ENCODE data around the gene IRGQ. TPM values are rescaled to one million over a fixed set of nuclear protein-coding genes. Genes with fewer than 3 reads are reported as not detected.
A peak's percentile ranks its signal among the peaks of the same experiment; 100 is the strongest.

The IRGQ gene
- 10 to 100 TPM; 25.2 to 60.9 TPM for total RNA-seq
- 10 to 100 TPM; 40.9 to 50.9 TPM for polyA plus RNA-seq (ENCODE audit: insufficient read length in 2 of 2)
- long read RNA-seq, donor 1, full-length matches to known transcripts = 51 of 51 reads
- long read RNA-seq, donor 1, partial matches to known transcripts = 0 of 51 reads
- long read RNA-seq, donor 1, other reads (novel, unspliced or antisense) = 0 of 51 reads
- long read RNA-seq, donor 2, transcript IRGQ-202 (1 exons, 3,752 nt) = major isoform, 20 of 20 reads
- long read RNA-seq, donor 2, partial matches to known transcripts = 0 of 20 reads
- long read RNA-seq, donor 2, other reads (novel, unspliced or antisense) = 0 of 20 reads
- long read RNA-seq, donor 3, full-length matches to known transcripts = 33 of 33 reads
- long read RNA-seq, donor 3, partial matches to known transcripts = 0 of 33 reads
- long read RNA-seq, donor 3, other reads (novel, unspliced or antisense) = 0 of 33 reads
- long read RNA-seq, donor 4, transcript IRGQ-202 (1 exons, 3,752 nt) = major isoform, 23 of 23 reads
- long read RNA-seq, donor 4, partial matches to known transcripts = 0 of 23 reads
- long read RNA-seq, donor 4, other reads (novel, unspliced or antisense) = 0 of 23 reads

GRCh38 chr19:43595999-43596841, at the start of gene IRGQ, which contains the start of gene ZNF576:
Gene IRGQ, minus strand, starts transcription at chr19:43596134. Its CDS starts 796 bp downstream, at chr19:43595338.
Gene ZNF576, plus strand, starts transcription at chr19:43596595. Its CDS starts 514 bp downstream, at chr19:43597109.
- H3K4me3 ChIP-seq (ENCODE audit: low read depth, low read length) = peak within 1 kb of the TSS; percentile 81
- H3K27me3 ChIP-seq (ENCODE audit: control insufficient read depth, insufficient read depth, low read length) = no peaks in the 10 kb centered on the region
- H3K36me3 ChIP-seq (ENCODE audit: control insufficient read depth, insufficient read depth, low read length) = peaks cover 54% of the 10 kb centered on the region
- H3K27ac ChIP-seq (ENCODE audit: low read depth, low read length) = peak within 1 kb of the TSS; percentile 97
- WGBS (ENCODE audit: insufficient coverage) = under 1% methylated on average over 59 of the region's 60 CpGs
- H3K4me1 ChIP-seq (ENCODE audit: control insufficient read depth, insufficient read depth, low read length) = peaks cover 43% of the 10 kb centered on the region
- H3K9me3 ChIP-seq (ENCODE audit: control insufficient read depth, insufficient read depth, low read length) = no peaks in the 10 kb centered on the region
- DNase-seq (ENCODE audit: low read depth in 4 of 6, low spot score in 6 of 6) = peak; percentile 100

GRCh38 chr19:43644181-43644580, 48.2 kb upstream of the IRGQ start:
- Histone ChIP-seq H3K36me3 (ENCODE audit: control insufficient read depth, insufficient read depth, low read length) (peaks cover 3% of the 10 kb centered on the region), H3K4me3 (ENCODE audit: low read depth, low read length) (no peak overlapping the region), H3K27ac (ENCODE audit: low read depth, low read length) (no peak overlapping the region), H3K4me1 (ENCODE audit: control insufficient read depth, insufficient read depth, low read length) (peaks cover 10% of the 10 kb centered on the region), H3K9me3 (ENCODE audit: control insufficient read depth, insufficient read depth, low read length) (no peaks in the 10 kb centered on the region), H3K27me3 (ENCODE audit: control insufficient read depth, insufficient read depth, low read length) (no peaks in the 10 kb centered on the region)
- WGBS (ENCODE audit: insufficient coverage) = 84% methylated on average over 8 of the region's 13 CpGs
- no peak for DNase-seq (ENCODE audit: low read depth in 4 of 6, low spot score in 6 of 6)

- Histone ChIP-seq H3K27me3 (ENCODE audit: control insufficient read depth, insufficient read depth, low read length) (no peaks in the 10 kb centered on the region), H3K9me3 (ENCODE audit: control insufficient read depth, insufficient read depth, low read length) (no peaks in the 10 kb centered on the region), H3K4me3 (ENCODE audit: low read depth, low read length) (no peak overlapping the region), H3K4me1 (ENCODE audit: control insufficient read depth, insufficient read depth, low read length) (peaks cover 18% of the 10 kb centered on the region), H3K27ac (ENCODE audit: low read depth, low read length) (no peak overlapping the region), H3K36me3 (ENCODE audit: control insufficient read depth, insufficient read depth, low read length) (no peaks in the 10 kb centered on the region)
- DNase-seq (ENCODE audit: low read depth in 4 of 6, low spot score in 6 of 6) = no peak
- WGBS (ENCODE audit: insufficient coverage) = no CpG with 5 or more reads among the region's 3 CpGs
These were observed 47.4 kb upstream of the IRGQ start for GRCh38 chr19:43643326-43643725.

- WGBS (ENCODE audit: insufficient coverage) = 80% methylated on average over 1 of the region's 4 CpGs
- no peak overlapping the region for H3K27ac ChIP-seq (ENCODE audit: low read depth, low read length)
These were observed 46.6 kb upstream of the IRGQ start for GRCh38 chr19:43642531-43642930.

GRCh38 chr19:43641333-43641732, 45.4 kb upstream of the IRGQ start:
- no peak overlapping the region for H3K27ac ChIP-seq (ENCODE audit: low read depth, low read length)
- H3K4me3 ChIP-seq (ENCODE audit: low read depth, low read length) = no peak overlapping the region
- H3K9me3 ChIP-seq (ENCODE audit: control insufficient read depth, insufficient read depth, low read length) = no peaks in the 10 kb centered on the region
- DNase-seq (ENCODE audit: low read depth in 4 of 6, low spot score in 6 of 6) = no peak
- peaks cover 32% of the 10 kb centered on the region for H3K4me1 ChIP-seq (ENCODE audit: control insufficient read depth, insufficient read depth, low read length)
- peaks cover 1% of the 10 kb centered on the region for H3K36me3 ChIP-seq (ENCODE audit: control insufficient read depth, insufficient read depth, low read length)
- H3K27me3 ChIP-seq (ENCODE audit: control insufficient read depth, insufficient read depth, low read length) = no peaks in the 10 kb centered on the region
- 80% methylated on average over 2 of the region's 2 CpGs for WGBS (ENCODE audit: insufficient coverage)

More at GRCh38 chr19:43642531-43642930, 46.6 kb upstream of the IRGQ start:
- Histone ChIP-seq H3K27me3 (ENCODE audit: control insufficient read depth, insufficient read depth, low read length) (no peaks in the 10 kb centered on the region), H3K36me3 (ENCODE audit: control insufficient read depth, insufficient read depth, low read length) (no peaks in the 10 kb centered on the region), H3K9me3 (ENCODE audit: control insufficient read depth, insufficient read depth, low read length) (no peaks in the 10 kb centered on the region), H3K4me3 (ENCODE audit: low read depth, low read length) (no peak overlapping the region), H3K4me1 (ENCODE audit: control insufficient read depth, insufficient read depth, low read length) (peaks cover 23% of the 10 kb centered on the region)
- no peak for DNase-seq (ENCODE audit: low read depth in 4 of 6, low spot score in 6 of 6)

- Histone ChIP-seq H3K4me1 (ENCODE audit: control insufficient read depth, insufficient read depth, low read length) (peaks cover 41% of the 10 kb centered on the region), H3K27me3 (ENCODE audit: control insufficient read depth, insufficient read depth, low read length) (no peaks in the 10 kb centered on the region), H3K27ac (ENCODE audit: low read depth, low read length) (peak overlapping the region; percentile 64), H3K36me3 (ENCODE audit: control insufficient read depth, insufficient read depth, low read length) (peaks cover 2% of the 10 kb centered on the region), H3K9me3 (ENCODE audit: control insufficient read depth, insufficient read depth, low read length) (no peaks in the 10 kb centered on the region), H3K4me3 (ENCODE audit: low read depth, low read length) (peak overlapping the region; percentile 64)
- DNase-seq (ENCODE audit: low read depth in 4 of 6, low spot score in 6 of 6) = no peak
- 4% methylated on average over 7 of the region's 9 CpGs for WGBS (ENCODE audit: insufficient coverage)
These were observed 44.5 kb upstream of the IRGQ start for GRCh38 chr19:43640424-43640757.

- peak within 1 kb of the TSS; percentile 76 for H3K27ac ChIP-seq (ENCODE audit: low read depth, low read length)
- peak within 1 kb of the TSS; percentile 64 for H3K4me3 ChIP-seq (ENCODE audit: low read depth, low read length)
- H3K36me3 ChIP-seq (ENCODE audit: control insufficient read depth, insufficient read depth, low read length) = peaks cover 2% of the 10 kb centered on the region
- 0% methylated on average over 109 of the region's 110 CpGs for WGBS (ENCODE audit: insufficient coverage)
- no peaks in the 10 kb centered on the region for H3K9me3 ChIP-seq (ENCODE audit: control insufficient read depth, insufficient read depth, low read length)
- peak in 3 of 6 donors; percentile 43 to 81 (median 79) for DNase-seq (ENCODE audit: low read depth in 4 of 6, low spot score in 6 of 6)
- H3K4me1 ChIP-seq (ENCODE audit: control insufficient read depth, insufficient read depth, low read length) = peaks cover 47% of the 10 kb centered on the region
- H3K27me3 ChIP-seq (ENCODE audit: control insufficient read depth, insufficient read depth, low read length) = no peaks in the 10 kb centered on the region
These were observed 43.8 kb upstream of the IRGQ start, which contains the start of gene CADM4 for GRCh38 chr19:43639519-43640423. Gene CADM4, minus strand, starts transcription at chr19:43639850. Its CDS starts 60 bp downstream, at chr19:43639790.

- Histone ChIP-seq H3K27me3 (ENCODE audit: control insufficient read depth, insufficient read depth, low read length) (no peaks in the 10 kb centered on the region), H3K36me3 (ENCODE audit: control insufficient read depth, insufficient read depth, low read length) (peaks cover 2% of the 10 kb centered on the region), H3K27ac (ENCODE audit: low read depth, low read length) (peak overlapping the region; percentile 76), H3K9me3 (ENCODE audit: control insufficient read depth, insufficient read depth, low read length) (no peaks in the 10 kb centered on the region), H3K4me3 (ENCODE audit: low read depth, low read length) (peak overlapping the region; percentile 54), H3K4me1 (ENCODE audit: control insufficient read depth, insufficient read depth, low read length) (peaks cover 54% of the 10 kb centered on the region)
- 2% methylated on average over 18 of the region's 18 CpGs for WGBS (ENCODE audit: insufficient coverage)
- DNase-seq (ENCODE audit: low read depth in 4 of 6, low spot score in 6 of 6) = peak in 2 of 6 donors; percentile 18 to 25
These were observed 43.1 kb upstream of the IRGQ start for GRCh38 chr19:43638995-43639518.
